NCI-H2196 treated with DMSO at 0.1 percent for 48 hours (cell line): ENCODE data around the gene RNF224.

Experiments used
- DNase-seq: peaks from one replicate; lab custom pipeline; 2025; ENCODE audit not compliant: unreplicated experiment; lab: John Stamatoyannopoulos, UW

The RNF224 gene

DNA sequence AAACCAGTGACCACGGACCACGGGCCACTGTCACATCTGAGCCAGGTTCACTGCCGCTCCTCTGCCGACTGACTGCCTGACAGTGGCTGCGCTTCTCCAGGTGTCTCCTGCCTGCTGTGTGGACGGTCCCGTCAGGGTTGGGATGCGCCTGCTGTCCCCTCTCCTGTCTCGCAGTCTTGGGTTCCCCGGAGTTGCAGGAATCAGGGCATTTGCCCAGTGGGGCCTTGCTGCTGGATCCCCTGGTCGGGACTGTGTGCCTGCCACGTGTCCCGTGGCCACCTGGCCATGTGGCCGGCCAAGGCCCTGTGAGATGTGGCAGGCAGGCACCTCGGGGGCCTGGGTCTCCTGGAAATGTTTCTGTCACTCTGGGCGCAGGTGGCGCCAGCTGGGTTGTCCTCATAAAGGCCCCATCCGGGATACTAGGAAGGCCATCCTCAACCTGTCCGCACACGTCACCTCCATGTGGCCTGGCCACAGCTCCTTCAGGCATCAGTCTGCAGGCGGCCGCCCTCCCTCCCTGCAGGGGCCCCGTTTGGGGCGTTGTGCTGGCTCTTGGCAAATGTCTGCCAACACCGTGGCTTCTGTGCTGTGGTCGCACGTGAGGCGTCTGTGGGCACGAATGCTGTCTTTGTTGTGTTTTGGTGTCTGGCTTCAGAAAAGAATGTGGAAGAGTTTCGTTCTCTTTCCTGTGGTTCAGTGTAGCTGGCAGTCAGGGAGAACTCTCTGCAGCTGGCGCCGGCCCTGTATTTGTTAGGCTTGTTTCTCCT, 43.8 kb downstream of the RNF224 start:
- no peak for DNase-seq

DNA sequence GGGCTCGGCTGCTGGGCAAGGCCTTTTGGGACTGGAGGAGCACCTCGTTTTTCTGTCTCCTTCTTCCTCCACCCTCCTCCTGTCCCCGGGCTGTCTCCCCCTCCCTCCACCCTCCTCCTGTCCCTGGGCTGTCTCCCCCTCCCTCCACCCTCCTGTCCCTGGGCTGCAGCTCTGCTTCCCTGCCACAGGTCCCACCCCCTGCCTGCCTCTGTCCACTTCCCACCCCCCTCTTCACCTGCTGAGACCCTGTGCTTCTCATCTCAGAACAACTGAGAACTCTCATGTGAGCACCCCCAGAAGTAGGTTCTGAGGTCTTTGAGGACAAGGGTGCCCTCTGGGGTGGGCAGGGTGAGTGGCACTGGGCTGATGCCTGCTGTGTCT, 44.4 kb downstream of the RNF224 start:
- no peak for DNase-seq

DNA sequence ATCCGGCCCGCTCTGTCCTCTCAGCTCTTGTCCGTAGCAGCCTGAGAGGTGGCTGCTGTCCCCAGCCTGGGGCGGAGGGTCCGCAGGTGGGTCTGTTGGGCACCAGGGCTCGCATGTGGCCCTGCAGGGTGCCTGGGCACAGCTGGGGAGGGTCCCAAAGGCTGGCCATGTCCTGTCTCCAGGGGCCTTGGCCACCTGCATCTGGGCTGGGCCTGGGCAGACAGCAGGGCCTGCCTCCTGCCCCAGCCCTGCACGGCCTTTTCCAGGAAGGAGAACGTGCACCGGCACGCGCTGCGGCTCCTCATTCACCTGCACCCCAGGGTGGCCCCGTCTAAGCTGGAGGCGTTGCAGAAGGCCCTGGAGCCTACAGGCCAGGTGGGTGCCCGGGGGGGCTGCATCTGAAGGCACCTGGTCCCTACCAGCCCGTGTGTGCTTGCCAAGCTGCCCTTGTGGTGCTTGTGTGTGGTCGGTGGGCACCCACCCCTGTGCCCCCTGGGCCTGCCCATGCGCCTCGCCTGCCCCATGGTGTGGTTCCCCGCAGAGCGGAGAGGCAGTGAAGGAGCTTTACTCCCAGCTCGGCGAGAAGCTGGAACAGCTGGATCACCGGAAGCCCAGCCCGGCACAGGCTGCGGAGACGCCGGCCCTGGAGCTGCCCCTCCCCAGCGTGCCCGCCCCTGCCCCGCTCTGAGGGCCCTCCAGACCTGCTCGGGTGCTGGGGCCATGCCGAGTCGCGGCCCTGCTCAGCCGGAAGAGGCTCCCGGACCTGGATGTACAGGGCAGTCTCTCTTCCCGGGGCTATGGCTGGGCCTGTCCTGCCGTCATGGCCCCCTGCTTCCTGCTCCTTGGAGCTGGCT, 45.2 kb downstream of the RNF224 start:
- no peak for DNase-seq

DNA sequence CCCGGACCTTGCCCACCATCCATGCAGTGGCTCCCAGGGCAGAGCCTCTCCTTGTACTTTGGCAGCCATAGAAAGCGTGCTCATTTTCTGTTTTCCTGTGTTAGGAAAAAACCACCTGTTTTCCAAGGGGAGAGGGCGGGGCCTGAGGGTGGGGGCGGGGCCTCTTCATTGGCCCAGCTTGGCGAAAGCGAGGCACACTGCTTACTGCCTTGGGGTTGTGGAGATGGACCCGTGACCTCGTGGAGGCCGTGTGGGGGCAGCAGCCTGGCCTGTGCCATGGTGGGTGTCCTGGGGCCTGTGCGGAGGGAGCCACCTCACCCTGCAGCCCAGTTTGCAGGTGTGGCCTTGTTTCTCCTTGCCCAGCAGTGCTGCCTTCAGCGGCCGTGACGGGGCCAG, 45.8 kb downstream of the RNF224 start:
- no peak for DNase-seq

DNA sequence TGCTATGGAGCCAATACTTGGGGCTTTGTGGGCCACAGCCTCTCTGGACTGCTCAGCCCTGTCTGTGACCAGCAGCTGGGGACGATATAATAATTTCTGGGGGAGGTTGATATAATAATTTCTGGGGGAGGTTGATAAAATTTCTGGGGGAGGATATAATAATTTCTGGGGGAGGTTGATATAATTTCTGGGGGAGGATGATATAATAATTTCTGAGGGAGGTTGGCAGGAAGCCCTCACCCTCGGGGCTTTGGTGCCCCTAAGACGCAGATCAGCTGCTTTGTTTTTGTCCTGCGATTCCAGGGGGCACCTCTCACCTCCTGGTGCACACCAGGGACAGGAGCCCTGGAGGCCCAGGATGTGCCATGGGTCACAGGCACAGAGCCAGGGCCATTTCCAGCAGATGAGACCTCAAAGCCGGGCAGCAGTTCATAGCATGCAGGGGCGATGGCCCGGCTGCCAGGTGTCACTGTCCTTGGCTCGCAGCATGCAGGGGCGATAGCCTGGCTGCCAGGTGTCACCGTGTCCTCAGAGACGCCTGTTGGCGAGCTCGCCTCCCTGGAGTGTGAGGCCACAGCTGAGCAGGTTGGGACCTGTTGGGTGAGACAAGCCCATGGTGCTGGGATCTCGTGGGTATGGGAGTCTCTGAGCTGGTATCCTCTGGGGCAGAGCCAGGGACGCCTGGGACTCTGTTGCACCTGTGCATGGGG, 46.5 kb downstream of the RNF224 start:
- DNase-seq: no peak

DNA sequence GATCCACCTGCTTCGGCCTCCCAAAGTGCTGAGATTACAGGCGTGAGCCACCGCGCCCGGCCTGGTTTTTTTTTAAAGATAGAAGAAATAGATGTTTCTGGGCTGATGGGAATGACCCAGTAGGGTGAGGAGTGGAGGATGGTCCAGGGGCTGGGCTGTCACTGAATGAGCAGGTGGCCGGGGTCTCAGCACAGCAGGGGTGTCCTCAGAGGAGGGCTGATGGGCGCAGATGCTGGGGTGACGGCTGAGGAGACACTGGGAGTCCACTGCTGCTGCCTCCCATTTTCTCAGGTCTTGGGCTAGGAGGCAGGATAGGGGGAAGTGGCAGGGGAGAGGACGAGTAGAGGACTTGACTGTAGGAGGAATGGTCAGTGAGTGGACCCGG, 47.9 kb downstream of the RNF224 start:
- no peak for DNase-seq

DNA sequence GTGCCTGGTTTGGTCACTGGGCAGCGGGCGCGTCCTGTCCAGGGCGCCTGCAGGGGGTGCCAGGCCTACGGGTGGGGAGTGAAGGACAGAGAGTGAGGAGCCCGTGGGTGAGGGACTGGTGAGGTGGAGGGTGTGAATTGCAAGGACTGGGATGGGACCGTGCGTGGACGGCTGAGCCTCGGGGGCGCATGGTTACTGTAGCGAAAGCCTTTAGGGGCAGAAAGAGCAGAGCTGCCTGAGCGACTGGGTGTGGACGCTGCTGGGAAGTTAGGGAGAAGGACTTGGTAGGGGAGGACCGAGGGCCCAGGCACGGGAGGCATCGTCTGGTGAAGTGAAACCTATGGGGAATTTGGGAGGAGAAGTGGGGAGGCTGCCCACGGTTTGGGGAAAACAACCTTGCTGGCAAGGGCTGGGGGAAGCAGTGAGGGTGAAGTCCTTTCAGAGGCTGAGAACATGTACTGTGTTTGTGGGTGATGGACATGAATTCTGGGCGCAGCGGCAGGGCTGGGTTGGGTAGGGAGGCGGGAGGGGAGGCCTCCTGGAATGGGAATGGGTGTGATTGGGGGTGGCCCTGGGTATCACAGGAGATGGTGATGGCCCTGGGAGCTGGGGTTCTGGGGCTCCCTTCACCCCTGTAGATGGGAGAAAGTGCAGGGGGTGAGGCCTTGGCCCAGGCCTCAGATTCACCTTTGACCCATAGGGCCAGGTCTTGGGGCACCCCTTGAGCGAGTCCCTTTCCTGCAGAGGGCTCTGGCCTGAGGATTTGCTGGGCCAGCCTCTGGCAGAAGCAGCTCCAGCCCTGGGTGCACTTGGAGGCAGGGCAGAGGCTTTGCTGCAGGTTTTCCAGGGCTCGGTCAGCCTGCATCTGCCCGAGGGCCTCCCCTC, 48.5 kb downstream of the RNF224 start:
- DNase-seq: no peak

DNA sequence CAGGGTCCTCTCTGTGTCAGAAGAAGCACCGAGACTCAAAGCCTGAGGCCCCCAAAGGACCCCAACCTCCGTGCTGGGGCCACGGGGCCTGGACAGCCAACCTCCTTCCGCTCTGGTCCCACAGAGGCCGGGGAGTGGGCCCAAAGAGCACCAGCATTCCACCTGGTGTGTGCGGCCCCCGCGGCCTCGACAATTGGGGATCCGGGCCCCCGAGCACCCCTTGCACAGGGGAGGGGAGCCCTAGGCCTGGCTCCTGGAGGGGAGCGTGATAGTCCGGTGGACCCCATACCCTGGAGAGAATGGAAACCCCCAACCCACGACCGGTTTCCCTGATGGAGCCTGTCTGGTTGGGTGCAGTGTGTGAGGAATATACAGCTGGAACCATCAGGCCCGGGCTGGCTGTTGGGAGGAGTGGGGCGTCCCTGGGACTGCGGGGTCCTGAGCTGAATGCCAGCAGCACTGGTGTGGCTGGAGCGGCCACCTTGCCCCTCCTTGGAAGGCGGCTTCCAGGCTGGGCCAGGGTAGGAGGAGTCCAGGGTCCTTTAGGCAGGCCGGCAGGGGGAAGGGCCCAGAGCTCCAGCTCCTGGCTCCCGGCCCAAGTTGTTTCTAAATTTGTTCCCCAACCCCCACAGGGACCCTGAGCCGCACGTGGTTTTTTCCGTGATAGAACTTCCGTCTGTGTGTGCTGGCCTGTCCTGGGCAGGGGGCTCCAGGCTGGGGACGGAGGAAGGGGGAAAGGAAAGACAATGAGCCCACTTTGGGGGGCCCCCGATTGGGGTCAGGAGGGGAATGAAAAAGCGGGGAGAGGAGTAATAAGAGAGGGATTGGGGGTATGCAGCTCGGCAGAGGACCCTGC, 49.4 kb downstream of the RNF224 start:
- no peak for DNase-seq

DNA sequence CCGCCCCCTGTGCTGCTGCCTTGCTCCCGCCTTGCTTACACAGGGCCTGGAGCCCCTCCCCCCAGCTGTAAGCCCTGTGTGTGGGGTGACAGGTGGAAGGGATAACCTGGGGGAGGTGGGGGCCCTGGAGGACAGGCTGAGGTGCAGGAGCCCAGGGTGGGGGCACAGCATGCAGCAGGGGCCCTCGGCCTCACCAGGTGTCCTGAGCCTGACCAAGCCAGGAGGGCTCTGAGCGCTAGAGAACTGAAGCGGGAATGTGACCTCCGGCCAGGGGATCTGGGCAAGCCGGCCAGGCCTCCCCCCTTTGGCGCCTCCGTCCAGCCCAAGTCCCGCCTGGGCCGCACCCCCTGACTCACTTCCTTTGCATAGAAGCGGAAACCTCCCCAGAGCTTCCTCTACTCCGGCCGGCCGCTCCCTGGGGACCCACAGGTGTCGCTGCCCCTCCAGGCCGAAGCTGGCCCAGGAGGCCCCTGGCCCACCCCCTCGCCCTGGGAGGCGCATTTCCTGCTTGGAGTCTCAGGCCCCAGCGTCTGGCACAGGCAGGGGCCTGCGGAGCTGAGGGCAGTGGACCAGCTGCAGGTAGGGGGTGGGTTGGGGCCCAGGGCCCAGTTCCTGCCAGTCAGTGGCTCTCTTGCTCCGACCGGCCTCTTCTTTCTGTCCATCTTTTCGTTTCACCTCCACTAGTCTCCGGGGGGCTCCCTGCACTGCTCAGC, 50.2 kb downstream of the RNF224 start, which contains the start of gene TOR4A:
TOR4A (plus strand) TSS at position 398 of the 713 bp plus-strand sequence. CDS start 964 bp downstream, outside the sequence.
- DNase-seq: no peak

DNA sequence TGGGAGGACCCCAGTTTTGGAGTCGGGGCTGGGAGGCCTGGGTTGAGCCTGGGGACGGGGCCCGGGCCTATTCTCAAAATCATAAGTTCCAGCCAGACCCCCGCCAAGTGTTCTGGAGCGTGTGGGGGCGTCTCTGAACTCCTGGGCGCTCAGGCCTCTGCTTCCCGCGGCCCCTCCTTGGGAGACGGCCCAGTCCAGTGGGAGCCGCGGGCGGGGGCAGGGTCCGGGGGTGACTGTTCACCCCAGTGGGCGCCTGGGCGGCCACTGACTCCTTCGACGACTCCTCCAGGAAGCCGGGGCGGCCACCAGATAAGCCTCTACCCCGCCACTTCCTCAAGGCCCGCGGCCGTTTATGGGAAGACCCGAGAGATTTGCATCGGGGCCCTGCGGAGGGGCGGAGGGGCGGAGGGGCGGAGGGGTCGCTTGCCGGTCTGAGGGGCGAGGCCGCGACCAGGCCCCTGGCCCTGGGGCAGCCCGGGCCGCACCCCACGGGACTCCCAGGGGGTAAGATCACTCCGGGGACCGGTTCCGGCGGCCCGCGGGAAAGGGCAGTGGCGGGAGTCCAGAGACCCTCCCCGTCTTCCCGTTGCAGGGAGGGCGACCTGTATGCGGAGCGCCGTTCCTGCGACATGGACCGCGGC, 50.9 kb downstream of the RNF224 start:
- no peak for DNase-seq
